Measurements from ENCODE around the gene CALD1. TPM values are rescaled to one million over a fixed set of nuclear protein-coding genes. Genes with fewer than 3 reads are reported as not detected.

Gene CALD1
- total RNA-seq, 1 donor from 2014 or later, result 71.8 TPM

DNA sequence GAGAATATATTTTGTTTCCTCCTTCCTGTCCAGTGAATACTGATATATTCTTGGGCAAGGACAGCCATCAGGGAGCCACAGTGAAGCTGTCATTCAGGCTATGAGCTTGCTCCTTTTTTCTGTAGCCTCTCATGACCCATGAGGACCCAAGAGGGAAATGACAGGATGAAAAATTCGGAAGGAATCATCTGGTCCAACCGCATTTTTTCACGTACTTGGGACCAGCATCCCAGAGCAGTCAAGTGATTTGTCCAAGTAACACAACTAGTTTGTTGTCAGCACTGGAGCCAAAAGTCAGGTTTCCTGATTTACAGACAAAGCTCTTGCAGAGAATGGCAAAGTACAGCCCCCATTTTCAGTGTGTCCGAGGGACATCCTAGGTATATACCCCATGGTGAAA lies 159.7 kb downstream of the CALD1 start:
- Mint-ChIP-seq H3K27me3 (ENCODE audit: low read depth) (no peaks in the 10 kb centered on the region), H3K36me3 (ENCODE audit: low read depth) (peaks cover 19% of the 10 kb centered on the region), H3K9me3 (no peaks in the 10 kb centered on the region), H3K27ac (ENCODE audit: unreplicated experiment) (no peak overlapping the region), H3K4me1 (peaks cover 15% of the 10 kb centered on the region), H3K4me3 (no peak overlapping the region)
- DNase-seq (ENCODE audit: low read depth, low spot score), result no peak
- TF ChIP-seq, protein P1, sequence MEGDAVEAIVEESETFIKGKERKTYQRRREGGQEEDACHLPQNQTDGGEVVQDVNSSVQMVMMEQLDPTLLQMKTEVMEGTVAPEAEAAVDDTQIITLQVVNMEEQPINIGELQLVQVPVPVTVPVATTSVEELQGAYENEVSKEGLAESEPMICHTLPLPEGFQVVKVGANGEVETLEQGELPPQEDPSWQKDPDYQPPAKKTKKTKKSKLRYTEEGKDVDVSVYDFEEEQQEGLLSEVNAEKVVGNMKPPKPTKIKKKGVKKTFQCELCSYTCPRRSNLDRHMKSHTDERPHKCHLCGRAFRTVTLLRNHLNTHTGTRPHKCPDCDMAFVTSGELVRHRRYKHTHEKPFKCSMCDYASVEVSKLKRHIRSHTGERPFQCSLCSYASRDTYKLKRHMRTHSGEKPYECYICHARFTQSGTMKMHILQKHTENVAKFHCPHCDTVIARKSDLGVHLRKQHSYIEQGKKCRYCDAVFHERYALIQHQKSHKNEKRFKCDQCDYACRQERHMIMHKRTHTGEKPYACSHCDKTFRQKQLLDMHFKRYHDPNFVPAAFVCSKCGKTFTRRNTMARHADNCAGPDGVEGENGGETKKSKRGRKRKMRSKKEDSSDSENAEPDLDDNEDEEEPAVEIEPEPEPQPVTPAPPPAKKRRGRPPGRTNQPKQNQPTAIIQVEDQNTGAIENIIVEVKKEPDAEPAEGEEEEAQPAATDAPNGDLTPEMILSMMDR (conservative IDR thresholded peaks at IDR 0.05), result no peak

DNA sequence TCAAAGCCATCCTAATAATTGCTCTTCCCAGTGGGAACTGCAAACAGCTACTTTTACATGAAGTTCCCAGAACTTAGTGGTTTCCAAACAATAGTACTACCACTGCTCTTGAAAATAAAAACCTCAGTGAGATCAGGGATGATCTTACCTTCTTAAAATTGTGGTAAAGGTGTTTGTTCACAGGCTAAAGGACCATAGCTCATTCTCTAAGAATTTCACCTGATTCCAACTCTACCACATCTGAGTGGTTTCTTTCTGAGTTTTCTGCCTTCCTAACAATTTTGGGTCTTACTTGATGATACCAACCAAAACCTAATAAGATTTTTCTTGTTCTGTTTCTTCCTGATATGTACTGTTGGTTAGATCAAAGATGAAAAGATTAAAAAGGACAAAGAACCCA lies 161.3 kb downstream of the CALD1 start:
- no peak overlapping the region for H3K27ac Mint-ChIP-seq (ENCODE audit: unreplicated experiment)

DNA sequence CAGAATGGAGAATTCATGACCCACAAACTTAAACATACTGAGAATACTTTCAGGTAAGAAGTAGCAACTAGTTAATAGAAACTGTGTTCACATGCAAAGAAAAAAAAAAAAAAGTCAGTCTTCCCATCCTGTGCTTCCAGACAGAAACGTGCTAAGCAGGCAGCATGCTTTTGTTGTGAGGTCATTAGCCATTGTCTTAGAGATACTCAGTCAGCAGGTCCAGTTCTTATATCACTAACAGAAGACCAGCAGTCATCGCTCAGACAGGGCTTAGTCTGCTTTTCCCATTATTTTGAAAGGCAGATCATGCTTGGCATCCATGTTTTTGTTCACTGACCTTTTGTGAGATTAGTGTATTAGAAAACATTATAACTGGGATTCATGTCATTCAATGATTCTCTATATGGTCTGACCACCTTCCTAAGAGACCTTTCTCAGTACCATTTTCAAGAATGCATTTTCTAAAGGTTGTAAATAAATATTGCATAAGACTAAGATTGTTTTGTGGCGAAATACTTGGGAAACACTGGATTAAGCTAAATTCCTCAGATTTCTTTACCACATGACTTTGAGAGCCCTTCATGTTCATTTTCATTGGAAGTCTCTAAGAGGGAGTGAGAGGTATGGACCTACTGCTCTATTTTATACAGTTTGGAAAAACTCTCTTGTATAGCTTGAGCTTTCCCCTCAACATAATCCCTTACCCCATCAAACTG lies 161.9 kb downstream of the CALD1 start:
- Mint-ChIP-seq H3K4me3 (no peak overlapping the region), H3K27ac (ENCODE audit: unreplicated experiment) (no peak overlapping the region)

More for the DNA sequence above, 161.3 kb downstream of the CALD1 start:
- no peak for DNase-seq (ENCODE audit: low read depth, low spot score)
- TF ChIP-seq, protein P1 (conservative IDR thresholded peaks at IDR 0.05), result no peak
- Mint-ChIP-seq H3K4me3 (no peak overlapping the region), H3K4me1 (peaks cover 11% of the 10 kb centered on the region), H3K36me3 (ENCODE audit: low read depth) (peaks cover 20% of the 10 kb centered on the region), H3K27me3 (ENCODE audit: low read depth) (no peaks in the 10 kb centered on the region), H3K9me3 (no peaks in the 10 kb centered on the region)

DNA sequence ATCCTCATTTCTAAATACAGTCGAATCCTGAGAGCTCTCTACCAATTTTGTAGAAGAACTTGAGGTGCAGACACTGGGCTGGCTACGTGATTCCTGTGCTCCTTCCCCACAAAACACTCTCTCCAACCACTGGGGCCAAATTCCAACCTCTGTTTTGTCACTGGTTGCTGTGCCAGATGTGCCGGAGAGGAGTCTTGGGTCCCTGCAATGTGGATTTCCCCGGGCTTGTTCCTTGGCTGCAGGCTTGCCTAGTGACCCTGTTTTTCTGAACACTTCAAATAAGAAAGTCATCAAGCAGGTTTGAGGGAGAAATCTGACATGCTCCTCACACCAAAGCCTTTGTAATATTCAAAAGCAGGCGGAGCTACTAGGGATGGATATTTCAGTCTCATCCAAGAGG lies 162.5 kb downstream of the CALD1 start:
- H3K4me3 Mint-ChIP-seq, result no peak overlapping the region
- H3K9me3 Mint-ChIP-seq, result no peaks in the 10 kb centered on the region
- no peaks in the 10 kb centered on the region for H3K27me3 Mint-ChIP-seq (ENCODE audit: low read depth)
- TF ChIP-seq, protein P1 (conservative IDR thresholded peaks at IDR 0.05), result no peak
- DNase-seq (ENCODE audit: low read depth, low spot score), result no peak
- H3K36me3 Mint-ChIP-seq (ENCODE audit: low read depth), result peaks cover 18% of the 10 kb centered on the region
- H3K4me1 Mint-ChIP-seq, result peaks cover 4% of the 10 kb centered on the region
- H3K27ac Mint-ChIP-seq (ENCODE audit: unreplicated experiment), result no peak overlapping the region

More for the DNA sequence above, 161.9 kb downstream of the CALD1 start:
- TF ChIP-seq, protein P1 (conservative IDR thresholded peaks at IDR 0.05), result no peak
- Mint-ChIP-seq H3K27me3 (ENCODE audit: low read depth) (no peaks in the 10 kb centered on the region), H3K9me3 (no peaks in the 10 kb centered on the region), H3K36me3 (ENCODE audit: low read depth) (peaks cover 18% of the 10 kb centered on the region), H3K4me1 (peaks cover 10% of the 10 kb centered on the region)
- DNase-seq (ENCODE audit: low read depth, low spot score), result no peak

DNA sequence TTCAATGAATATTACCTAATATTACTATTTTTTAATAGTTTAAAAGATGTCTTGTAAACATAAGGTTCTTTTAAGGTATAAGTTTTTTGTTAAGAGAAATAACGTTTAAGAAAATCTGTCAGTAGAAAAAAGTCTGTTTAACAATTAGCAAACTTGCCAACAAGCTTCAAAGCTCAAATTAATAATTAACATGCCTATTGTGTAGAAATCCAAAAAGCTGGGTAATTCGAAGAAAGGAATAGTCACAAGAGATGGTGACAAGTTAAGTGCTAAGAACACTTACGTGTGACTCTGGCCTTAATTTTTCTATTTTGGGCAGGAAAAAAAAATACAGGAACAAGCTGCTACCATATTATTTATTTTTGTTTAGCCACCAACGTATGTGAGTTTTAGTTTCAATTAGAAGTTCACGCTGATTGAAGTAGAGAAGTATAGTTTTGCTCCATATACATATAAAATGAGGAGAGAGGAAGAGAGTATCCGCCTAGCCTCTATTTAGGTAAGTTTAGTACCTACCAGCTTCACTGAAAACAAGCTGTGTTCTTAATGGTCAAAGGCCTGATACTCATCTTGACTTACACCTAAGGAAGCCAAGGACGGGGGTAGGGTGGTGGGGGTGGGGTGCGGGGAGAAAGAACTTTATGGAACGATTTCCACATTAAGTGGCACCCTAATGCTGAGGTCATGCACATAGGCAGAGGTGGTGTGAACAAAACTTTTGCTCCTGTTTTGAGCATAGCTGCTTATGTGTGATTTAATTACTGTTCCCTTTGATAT lies 163.4 kb downstream of the CALD1 start:
- no peak overlapping the region for H3K27ac Mint-ChIP-seq (ENCODE audit: unreplicated experiment)
- TF ChIP-seq, protein P1 (conservative IDR thresholded peaks at IDR 0.05), result no peak
- H3K9me3 Mint-ChIP-seq, result no peaks in the 10 kb centered on the region
- H3K27me3 Mint-ChIP-seq (ENCODE audit: low read depth), result no peaks in the 10 kb centered on the region
- H3K36me3 Mint-ChIP-seq (ENCODE audit: low read depth), result peaks cover 24% of the 10 kb centered on the region
- no peaks in the 10 kb centered on the region for H3K4me1 Mint-ChIP-seq
- H3K4me3 Mint-ChIP-seq, result no peak overlapping the region
- DNase-seq (ENCODE audit: low read depth, low spot score), result no peak
